ENCODE data around the gene UBE2E3.

UBE2E3 gene

GRCh38 chr2:180979749-180980105 lies 678 bp upstream of the UBE2E3 start:
- no peak for DNase-seq

DNA sequence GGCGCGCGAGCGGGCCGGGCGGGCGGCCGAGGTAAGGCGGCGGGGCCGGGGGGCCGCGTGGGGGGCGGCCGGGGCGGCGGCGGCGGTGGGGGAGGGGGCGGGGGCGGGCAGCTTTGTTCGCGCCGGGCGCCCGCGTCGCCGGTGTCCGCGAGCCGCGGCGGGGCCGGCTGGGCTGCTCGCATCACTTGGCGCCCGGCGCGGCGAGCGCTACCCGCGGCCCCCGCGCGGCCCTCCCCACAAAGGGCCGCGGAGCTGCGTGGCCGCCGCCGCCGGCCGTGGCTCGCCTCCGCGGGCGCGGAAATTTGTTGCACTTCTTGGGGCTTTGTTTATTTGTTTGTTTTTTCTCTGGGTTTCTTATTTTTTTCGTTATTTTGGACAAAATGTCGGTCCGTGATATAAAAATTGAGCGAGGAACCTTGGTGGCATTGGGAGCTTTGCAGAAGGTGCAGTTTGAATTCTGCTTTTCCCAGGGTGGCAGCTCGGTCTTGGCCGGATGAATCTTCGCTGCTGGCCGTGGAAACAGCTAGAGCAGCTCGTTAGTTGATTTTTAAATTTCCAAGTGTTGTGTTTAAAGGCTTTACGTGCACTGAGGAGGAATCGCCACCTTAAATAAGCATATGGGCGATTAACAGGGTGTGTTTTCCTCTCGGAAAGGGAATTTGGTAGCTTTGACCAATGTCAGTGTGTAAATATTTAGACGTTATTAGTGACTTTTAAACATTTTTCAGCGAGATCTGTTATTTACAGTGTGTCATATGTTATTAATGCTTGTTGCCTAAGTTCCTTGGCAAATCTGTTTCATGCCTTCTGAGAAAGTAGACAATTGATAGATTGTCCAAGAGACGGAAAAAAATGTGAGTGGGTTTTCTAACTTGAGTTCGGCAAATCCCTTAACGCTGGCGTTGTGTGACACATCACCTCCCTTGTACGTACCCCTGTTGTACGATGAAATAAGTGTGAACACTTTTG lies 822 bp downstream of the UBE2E3 start:
- DNase-seq, result peak; percentile 61

GRCh38 chr2:180983468-180984242 lies 3.2 kb downstream of the UBE2E3 start:
- no peak for DNase-seq

GRCh38 chr2:180985771-180986395 lies 5.5 kb downstream of the UBE2E3 start:
- no peak for DNase-seq

- no peak for DNase-seq
Observed at GRCh38 chr2:180987146-180987545, 6.7 kb downstream of the UBE2E3 start.

DNA sequence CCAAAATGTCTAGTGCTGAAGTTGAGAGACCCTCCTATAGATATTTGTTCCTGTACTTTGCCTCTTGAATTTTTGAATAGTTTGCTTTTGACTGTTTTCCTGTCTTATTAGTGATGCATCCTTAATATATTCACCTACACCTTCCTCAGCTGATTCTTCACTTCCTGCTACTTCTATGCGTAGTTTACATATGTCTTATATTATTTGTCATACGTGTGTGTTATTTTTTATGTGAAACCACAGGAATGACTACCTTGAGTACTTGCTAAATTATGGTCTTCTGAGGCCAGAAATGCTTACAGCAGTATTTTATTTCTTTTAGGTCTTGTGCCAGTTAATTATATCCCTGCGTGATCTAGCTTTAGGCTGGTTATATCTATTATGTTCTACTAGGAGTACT lies 9.9 kb downstream of the UBE2E3 start:
- no peak for DNase-seq

DNA sequence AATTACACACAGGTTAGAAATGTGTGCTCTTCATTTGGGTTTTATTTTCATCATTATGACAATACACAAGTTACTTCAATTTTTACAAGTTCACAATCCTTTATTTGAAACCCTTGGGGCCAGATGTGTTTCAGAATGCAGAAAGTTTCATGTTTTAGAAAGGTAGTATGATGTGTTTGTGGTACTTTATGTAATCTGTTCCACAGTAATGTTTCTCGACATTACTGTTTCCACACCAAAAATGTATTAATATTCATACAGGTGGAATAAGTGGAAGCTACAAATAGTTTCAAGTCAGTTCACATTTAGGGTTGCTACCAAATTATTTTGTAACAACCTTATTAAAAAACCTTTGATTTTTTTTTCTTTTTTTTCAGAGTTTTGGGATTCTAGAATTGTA lies 10.4 kb downstream of the UBE2E3 start:
- DNase-seq, result no peak

- DNase-seq, result no peak
Observed at GRCh38 chr2:180991361-180991760, 11.0 kb downstream of the UBE2E3 start.

- DNase-seq, result no peak
Observed at GRCh38 chr2:180991820-180992219, 11.4 kb downstream of the UBE2E3 start.

GRCh38 chr2:180992994-180993393 lies 12.6 kb downstream of the UBE2E3 start:
- DNase-seq, result no peak

DNA sequence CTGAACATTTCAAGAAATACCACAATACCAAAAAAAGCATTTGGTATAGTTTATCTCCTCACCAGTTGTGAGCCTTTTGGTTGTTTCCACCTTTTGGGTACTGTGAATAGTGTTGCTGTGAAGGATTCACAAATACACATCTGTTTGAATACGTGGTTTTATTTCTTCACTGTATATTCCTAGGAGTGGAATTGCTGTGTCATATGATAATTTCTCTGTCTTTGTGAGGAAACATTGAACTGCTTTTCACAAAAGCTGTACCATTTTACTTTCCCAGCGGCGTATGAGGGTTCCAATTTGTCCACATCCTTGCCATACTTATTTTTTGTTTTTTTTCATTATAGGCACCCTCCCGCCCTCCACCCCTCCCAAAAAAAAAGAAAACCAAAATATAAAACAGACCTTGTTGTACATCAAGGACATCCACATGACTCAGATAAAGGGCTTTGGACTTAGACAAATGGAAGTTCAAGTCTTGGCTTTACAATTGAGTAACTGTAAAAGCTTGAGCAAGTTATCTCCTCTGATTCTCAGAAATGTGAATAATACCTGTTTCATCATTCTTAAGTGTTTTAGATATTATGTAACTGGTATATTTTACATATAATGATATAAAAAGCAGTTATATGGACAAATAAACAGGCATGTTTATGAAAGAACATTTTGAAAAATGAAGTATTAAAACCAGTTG lies 19.0 kb downstream of the UBE2E3 start:
- DNase-seq, result no peak

DNA sequence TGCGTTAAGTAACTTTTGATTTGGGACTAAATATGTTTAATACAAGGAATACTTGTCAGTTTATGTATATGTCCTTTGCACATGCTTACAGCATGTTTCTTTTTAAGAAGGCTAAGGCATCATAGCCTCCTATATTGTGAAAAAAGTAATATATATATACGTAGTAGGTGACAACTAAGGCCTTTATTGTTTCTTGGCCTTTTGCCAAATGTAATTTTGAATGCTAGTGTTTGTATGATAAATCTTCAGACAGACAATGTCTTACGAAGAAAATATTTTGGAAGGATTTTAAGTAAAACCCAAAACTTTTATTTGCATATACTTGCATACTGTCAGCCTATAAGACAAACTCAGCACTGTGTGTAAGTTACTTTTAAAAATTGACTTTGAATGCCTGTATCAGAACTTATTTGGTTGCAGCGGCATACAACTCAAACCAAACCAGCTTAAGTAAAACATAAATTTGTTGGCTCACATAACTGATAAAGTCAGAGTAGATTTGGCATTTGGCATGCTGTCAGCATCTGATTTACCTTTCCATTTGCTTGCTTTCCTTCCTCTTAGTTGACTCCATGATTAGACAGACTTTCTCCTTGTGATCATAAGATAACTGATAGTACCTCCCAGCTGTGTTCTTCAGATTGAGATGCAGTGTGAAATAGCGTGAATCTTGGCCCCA lies 24.4 kb downstream of the UBE2E3 start:
- DNase-seq, result no peak

GRCh38 chr2:181005326-181005655 lies 24.9 kb downstream of the UBE2E3 start:
- DNase-seq, result no peak

DNA sequence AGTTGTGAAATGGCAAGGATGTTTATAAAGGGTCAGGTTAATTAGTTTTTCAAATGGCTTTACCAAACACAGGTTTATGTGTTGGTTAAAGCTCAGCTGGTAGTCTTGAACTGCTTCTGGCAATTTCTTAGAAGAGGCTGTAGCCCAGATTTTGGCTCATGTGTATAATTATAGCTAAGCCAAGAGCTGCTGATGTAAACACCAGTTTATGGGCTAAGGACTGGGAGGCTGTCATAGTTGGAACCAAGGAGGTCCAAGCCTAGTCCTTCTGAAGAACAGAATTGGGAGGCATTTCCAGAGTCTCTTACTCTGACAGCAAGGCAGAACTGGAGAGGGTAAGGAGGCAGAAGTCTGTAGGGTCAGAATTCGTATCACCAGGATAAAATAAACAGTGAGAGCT lies 25.4 kb downstream of the UBE2E3 start:
- no peak for DNase-seq

DNA sequence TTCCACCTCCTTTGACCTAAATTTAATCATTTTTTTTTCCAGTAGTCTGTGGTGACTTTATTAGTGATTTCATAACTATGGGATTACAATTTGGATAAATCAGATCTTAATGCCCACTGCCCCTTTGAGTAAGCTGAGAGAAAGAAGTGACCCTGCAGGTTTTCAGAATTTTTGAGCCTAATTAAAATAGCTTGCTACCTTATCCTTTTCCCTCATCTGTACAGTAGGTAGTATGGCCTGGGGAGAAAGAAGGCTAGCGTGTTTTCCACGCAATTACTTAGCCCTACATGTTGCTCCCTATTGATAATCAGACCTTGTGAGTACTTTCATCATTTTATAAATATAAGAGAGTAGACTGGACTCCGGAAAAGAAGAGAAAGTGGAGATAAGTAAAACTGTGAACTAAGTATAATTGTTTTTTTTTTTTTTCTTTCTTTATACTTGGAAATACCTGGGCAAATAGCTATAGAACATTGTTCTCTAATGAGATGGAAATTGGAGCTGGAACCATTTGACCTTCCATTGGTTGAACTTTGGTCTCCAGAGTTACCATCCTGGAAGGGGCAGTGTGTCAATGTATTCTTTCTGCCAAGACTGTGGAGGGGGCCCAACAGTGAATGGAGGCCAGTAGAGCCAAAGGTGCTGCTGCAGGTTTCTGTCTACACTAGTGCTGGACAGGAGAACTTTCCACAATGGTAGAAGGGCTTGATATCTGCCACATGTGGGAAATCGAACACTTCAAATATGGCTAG lies 26.9 kb downstream of the UBE2E3 start:
- DNase-seq, result no peak

- DNase-seq, result no peak
Observed at GRCh38 chr2:181008407-181008806, 28.0 kb downstream of the UBE2E3 start.

DNA sequence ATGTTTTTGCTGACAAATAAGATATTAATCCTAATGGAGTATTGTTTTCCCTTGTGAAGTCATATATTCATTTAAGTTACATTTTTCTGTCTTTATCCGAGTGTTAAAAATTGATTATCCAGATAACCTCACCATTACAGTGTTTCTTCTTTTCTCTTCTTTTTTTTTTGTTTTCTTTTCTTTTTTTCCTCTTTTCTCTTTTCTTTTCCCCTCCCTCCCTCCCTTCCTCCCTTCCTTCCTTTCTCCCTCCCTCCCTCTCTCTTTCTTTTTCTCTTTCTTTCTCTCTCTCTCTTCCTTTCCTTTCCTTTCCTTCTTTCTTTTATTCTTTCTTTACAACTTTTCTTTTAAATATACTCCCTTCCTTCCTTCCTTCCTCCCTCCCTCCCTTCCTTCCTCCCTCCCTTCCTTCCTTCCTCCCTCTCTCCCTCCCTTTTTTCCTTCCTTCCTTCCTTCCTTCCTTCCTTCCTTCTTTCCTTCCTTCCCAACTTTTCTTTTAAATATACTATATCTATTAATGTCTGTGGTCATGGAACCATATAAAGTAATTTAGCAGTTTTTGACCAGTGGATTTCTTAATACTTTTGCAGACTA lies 40.9 kb downstream of the UBE2E3 start:
- DNase-seq, result no peak

DNA sequence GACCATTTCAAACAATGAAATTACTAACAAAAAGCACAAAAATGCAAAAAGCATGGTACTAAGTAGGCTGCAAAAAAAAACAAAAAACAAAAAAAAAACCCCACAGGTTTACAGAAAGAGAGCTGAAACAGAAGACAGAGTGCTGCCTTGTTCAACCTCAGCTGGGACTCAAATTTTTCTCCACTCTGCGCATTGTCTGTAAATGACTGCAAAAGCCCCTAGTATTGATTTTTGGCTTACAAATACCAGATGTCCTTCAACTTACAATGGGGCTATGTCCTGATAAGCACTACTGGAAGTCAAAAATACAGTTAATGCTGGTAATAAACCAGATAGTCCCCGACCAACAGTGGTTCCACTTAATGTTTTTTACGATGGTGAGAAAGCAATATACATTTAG lies 42.2 kb downstream of the UBE2E3 start:
- DNase-seq, result no peak

DNA sequence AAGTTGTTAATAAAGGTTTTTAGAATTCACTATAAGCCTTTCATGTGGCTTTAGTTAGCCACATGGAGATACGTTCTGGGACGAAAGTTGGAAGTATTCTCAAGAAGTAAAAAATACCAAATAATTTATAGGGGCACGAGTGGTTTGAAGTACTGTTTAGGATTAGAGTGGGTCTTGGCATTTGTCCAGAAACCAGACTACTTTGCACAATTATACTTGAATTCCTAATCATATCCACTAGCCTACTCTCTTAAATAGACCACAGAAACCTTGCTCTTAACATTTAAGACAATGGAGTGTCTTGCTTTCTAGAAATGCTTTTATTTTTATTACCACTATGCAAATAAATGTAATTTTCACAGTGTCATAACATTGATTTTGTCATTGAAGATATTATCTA lies 44.6 kb downstream of the UBE2E3 start:
- DNase-seq, result no peak

- no peak for DNase-seq
Observed at GRCh38 chr2:181036445-181036844, 56.0 kb downstream of the UBE2E3 start.

- DNase-seq, result no peak
Observed at GRCh38 chr2:181036848-181037603, 56.6 kb downstream of the UBE2E3 start.

Data from activated CD8-positive, alpha-beta memory T cell treated with anti-CD3 and anti-CD28 coated beads, Interleukin-2, amount 50 U/mL, for 48 hours (primary cell).